Central memory CD8-positive, alpha-beta T cell (primary cell): Measurements from ENCODE around the gene SLC5A10.
A peak's percentile ranks its signal among the peaks of the same experiment; 100 is the strongest.
"Not testable (repeated sequence)": the region's sequence is repeated elsewhere in the genome, so short reads cannot be mapped to it uniquely, and the experiment has no call there.

ENCODE experiments used
- ATAC-seq: fragments of 150-1000 bp; cut with Tn5 transposase; replicated peaks from 2 replicates; pipeline ENCODE4 v1.10.0; 2022; ENCODE audit warnings: mild to moderate bottlenecking, moderate FRiP score, moderate number of reproducible peaks; ENCODE audit not compliant: poor library complexity, severe bottlenecking; ENCODE audit errors: extremely low read depth
- DNase-seq, 2 donors: peaks; one replicate each; pipeline ENCODE4 v3.0.0; 2021; ENCODE audit warnings: low spot score in 2 of 2
- H3K27ac Mint-ChIP-seq: one replicate; pipeline ENCODE4 v1.8.0; 2022; ENCODE audit warnings: low read depth, mild to moderate bottlenecking, moderate library complexity, mixed read lengths
- H3K27me3 Mint-ChIP-seq: one replicate; pipeline ENCODE4 v1.8.0; 2022; ENCODE audit warnings: mixed read lengths
- H3K36me3 Mint-ChIP-seq: one replicate; pipeline ENCODE4 v1.8.0; 2022; ENCODE audit warnings: mild to moderate bottlenecking, moderate library complexity, mixed read lengths; ENCODE audit not compliant: insufficient read depth
- H3K4me1 Mint-ChIP-seq: one replicate; pipeline ENCODE4 v1.8.0; 2022; ENCODE audit warnings: mixed read lengths
- H3K4me3 Mint-ChIP-seq: one replicate; pipeline ENCODE4 v1.8.0; 2022; ENCODE audit warnings: mild to moderate bottlenecking, moderate library complexity, mixed read lengths
- H3K9me3 Mint-ChIP-seq: one replicate; pipeline ENCODE4 v1.8.0; 2022; ENCODE audit warnings: mixed read lengths

SLC5A10 gene

GRCh38 chr17:19017804-19018599 is 66.0 kb downstream of the SLC5A10 start:
- DNase-seq (no peak), ATAC-seq (no peak)
- no peak overlapping the region for H3K27ac Mint-ChIP-seq
- no peaks in the 10 kb centered on the region for H3K36me3 Mint-ChIP-seq
- H3K27me3 Mint-ChIP-seq, result peaks cover 21% of the 10 kb centered on the region
- H3K9me3 Mint-ChIP-seq, result no peaks in the 10 kb centered on the region
- H3K4me1 Mint-ChIP-seq, result no peaks in the 10 kb centered on the region
- no peak overlapping the region for H3K4me3 Mint-ChIP-seq

GRCh38 chr17:19018600-19018950 is 66.6 kb downstream of the SLC5A10 start:
- Mint-ChIP-seq H3K4me3 (no peak overlapping the region), H3K27me3 (peaks cover 21% of the 10 kb centered on the region), H3K9me3 (no peaks in the 10 kb centered on the region), H3K36me3 (no peaks in the 10 kb centered on the region), H3K27ac (no peak overlapping the region), H3K4me1 (peaks cover under 1% of the 10 kb centered on the region)
- DNase-seq, result no peak
- ATAC-seq, result no peak

DNA sequence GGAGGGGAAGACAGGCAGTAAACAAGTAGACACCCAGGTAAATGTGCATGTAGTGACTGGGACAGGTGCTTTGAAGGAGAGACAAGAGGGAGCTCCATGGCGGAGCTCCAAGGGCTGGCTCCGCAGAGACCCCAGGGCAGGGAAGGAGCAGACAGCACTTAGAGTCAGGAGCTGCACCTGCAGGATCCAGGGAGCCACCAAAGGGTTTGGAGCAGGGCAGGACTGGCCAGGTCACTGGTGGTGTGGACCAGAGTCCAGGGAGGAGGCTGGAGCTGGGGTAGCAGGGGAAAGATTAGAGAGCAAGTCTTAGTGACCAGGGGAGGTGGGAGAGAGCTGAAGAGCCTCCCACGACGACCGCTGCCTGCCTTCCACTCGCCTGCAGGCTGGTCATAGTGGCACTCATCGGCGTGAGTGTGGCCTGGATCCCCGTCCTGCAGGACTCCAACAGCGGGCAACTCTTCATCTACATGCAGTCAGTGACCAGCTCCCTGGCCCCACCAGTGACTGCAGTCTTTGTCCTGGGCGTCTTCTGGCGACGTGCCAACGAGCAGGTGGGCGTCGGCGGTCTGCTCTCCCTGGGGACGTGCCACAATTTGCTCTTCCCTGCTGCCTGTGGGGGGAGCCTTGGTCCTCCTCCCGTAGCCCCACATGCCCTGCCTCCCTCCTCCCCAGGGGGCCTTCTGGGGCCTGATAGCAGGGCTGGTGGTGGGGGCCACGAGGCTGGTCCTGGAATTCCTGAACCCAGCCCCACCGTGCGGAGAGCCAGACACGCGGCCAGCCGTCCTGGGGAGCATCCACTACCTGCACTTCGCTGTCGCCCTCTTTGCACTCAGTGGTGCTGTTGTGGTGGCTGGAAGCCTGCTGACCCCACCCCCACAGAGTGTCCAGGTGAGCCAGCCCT is 67.3 kb downstream of the SLC5A10 start:
- Mint-ChIP-seq H3K4me3 (no peak overlapping the region), H3K27me3 (peaks cover 21% of the 10 kb centered on the region), H3K4me1 (peaks cover 7% of the 10 kb centered on the region), H3K9me3 (no peaks in the 10 kb centered on the region), H3K36me3 (no peaks in the 10 kb centered on the region), H3K27ac (no peak overlapping the region)
- DNase-seq, result no peak
- no peak for ATAC-seq

DNA sequence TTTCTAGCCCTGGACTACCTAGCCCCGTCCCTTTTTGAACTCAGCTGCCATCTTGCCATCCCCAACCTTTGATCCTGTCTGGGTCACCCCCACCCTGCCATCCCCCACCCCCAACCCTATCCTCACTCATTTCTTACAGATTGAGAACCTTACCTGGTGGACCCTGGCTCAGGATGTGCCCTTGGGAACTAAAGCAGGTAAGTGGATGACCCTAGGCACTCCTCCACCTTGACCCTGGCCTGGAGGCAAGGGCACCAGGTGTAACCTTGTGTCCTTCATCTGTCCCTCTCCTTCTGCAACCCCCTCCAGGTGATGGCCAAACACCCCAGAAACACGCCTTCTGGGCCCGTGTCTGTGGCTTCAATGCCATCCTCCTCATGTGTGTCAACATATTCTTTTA is 68.1 kb downstream of the SLC5A10 start:
- Mint-ChIP-seq H3K27me3 (peaks cover 19% of the 10 kb centered on the region), H3K4me3 (no peak overlapping the region)
- no peak for DNase-seq

GRCh38 chr17:19021011-19021621 is 69.2 kb downstream of the SLC5A10 start:
- not testable (repeated sequence) for H3K27me3 Mint-ChIP-seq, H3K4me3 Mint-ChIP-seq, DNase-seq, H3K9me3 Mint-ChIP-seq, ATAC-seq, H3K36me3 Mint-ChIP-seq, H3K27ac Mint-ChIP-seq
- peaks cover 15% of the 10 kb centered on the region for H3K4me1 Mint-ChIP-seq

More for the DNA sequence above, 68.1 kb downstream of the SLC5A10 start:
- H3K27ac Mint-ChIP-seq, result peak overlapping the region; percentile 42
- ATAC-seq, result no peak
- H3K9me3 Mint-ChIP-seq, result no peaks in the 10 kb centered on the region
- peaks cover 2% of the 10 kb centered on the region for H3K36me3 Mint-ChIP-seq
- peaks cover 15% of the 10 kb centered on the region for H3K4me1 Mint-ChIP-seq

- Mint-ChIP-seq H3K4me1 (peaks cover 15% of the 10 kb centered on the region), H3K9me3 (no peaks in the 10 kb centered on the region), H3K36me3 (peaks cover 2% of the 10 kb centered on the region), H3K27ac (no peak overlapping the region), H3K4me3 (no peak overlapping the region), H3K27me3 (peaks cover 6% of the 10 kb centered on the region)
- ATAC-seq (no peak), DNase-seq (no peak)
Measured at GRCh38 chr17:19021622-19022083, 69.7 kb downstream of the SLC5A10 start.

- peaks cover 1% of the 10 kb centered on the region for H3K27me3 Mint-ChIP-seq
- no peak overlapping the region for H3K4me3 Mint-ChIP-seq
- ATAC-seq (no peak), DNase-seq (no peak)
- no peaks in the 10 kb centered on the region for H3K9me3 Mint-ChIP-seq
- no peak overlapping the region for H3K27ac Mint-ChIP-seq
- H3K4me1 Mint-ChIP-seq, result peaks cover 15% of the 10 kb centered on the region
- H3K36me3 Mint-ChIP-seq, result peaks cover 2% of the 10 kb centered on the region
Measured at GRCh38 chr17:19022128-19022527, 70.2 kb downstream of the SLC5A10 start.

GRCh38 chr17:19022747-19023146 is 70.8 kb downstream of the SLC5A10 start:
- no peak overlapping the region for H3K4me3 Mint-ChIP-seq
- H3K27me3 Mint-ChIP-seq, result no peaks in the 10 kb centered on the region
- H3K9me3 Mint-ChIP-seq, result no peaks in the 10 kb centered on the region
- peaks cover 2% of the 10 kb centered on the region for H3K36me3 Mint-ChIP-seq
- DNase-seq, result no peak
- H3K27ac Mint-ChIP-seq, result no peak overlapping the region
- ATAC-seq, result no peak
- peaks cover 15% of the 10 kb centered on the region for H3K4me1 Mint-ChIP-seq

GRCh38 chr17:19023209-19023999 is 71.4 kb downstream of the SLC5A10 start:
- peaks cover 2% of the 10 kb centered on the region for H3K36me3 Mint-ChIP-seq
- DNase-seq (no peak), ATAC-seq (no peak)
- H3K4me1 Mint-ChIP-seq, result peaks cover 15% of the 10 kb centered on the region
- H3K27me3 Mint-ChIP-seq, result no peaks in the 10 kb centered on the region
- no peak overlapping the region for H3K4me3 Mint-ChIP-seq
- no peak overlapping the region for H3K27ac Mint-ChIP-seq
- no peaks in the 10 kb centered on the region for H3K9me3 Mint-ChIP-seq

- Mint-ChIP-seq H3K27ac (no peak overlapping the region), H3K36me3 (peaks cover 2% of the 10 kb centered on the region), H3K4me1 (peaks cover 15% of the 10 kb centered on the region), H3K27me3 (no peaks in the 10 kb centered on the region), H3K9me3 (no peaks in the 10 kb centered on the region), H3K4me3 (no peak overlapping the region)
- ATAC-seq, result no peak
- no peak for DNase-seq
Measured at GRCh38 chr17:19024101-19025078, 72.4 kb downstream of the SLC5A10 start.

GRCh38 chr17:19028671-19029070 is 76.7 kb downstream of the SLC5A10 start:
- not testable (repeated sequence) for ATAC-seq, H3K9me3 Mint-ChIP-seq, H3K27ac Mint-ChIP-seq, H3K36me3 Mint-ChIP-seq, H3K27me3 Mint-ChIP-seq, DNase-seq, H3K4me3 Mint-ChIP-seq
- H3K4me1 Mint-ChIP-seq, result peaks cover 14% of the 10 kb centered on the region
